Measurements from ENCODE around the gene ATXN10.

Gene ATXN10

GRCh38 chr22:45731798-45732495, 60.3 kb downstream of the ATXN10 start:
- Histone ChIP-seq H3K4me3 (ENCODE audit: low read length) (no peak overlapping the region), H3K27ac (ENCODE audit: low read length) (no peak overlapping the region), H3K4me1 (ENCODE audit: control insufficient read depth, insufficient read depth, low read length) (no peaks in the 10 kb centered on the region), H3K27me3 (ENCODE audit: control insufficient read depth, insufficient read depth, low read length) (no peaks in the 10 kb centered on the region), H3K36me3 (ENCODE audit: control insufficient read depth, insufficient read depth, low read length) (no peaks in the 10 kb centered on the region; the same call in 1 of the 2 replicates), H3K9me3 (ENCODE audit: control insufficient read depth, insufficient read depth, low read length) (no peaks in the 10 kb centered on the region; the same call in 1 of the 2 replicates)
- WGBS (ENCODE audit: insufficient coverage, insufficient read length): no CpG with 5 or more reads among the region's 7 CpGs
- no peak for DNase-seq (ENCODE audit: low read depth, low spot score)

GRCh38 chr22:45735273-45735672, 63.6 kb downstream of the ATXN10 start:
- Histone ChIP-seq H3K27ac (ENCODE audit: low read length) (no peak overlapping the region), H3K27me3 (ENCODE audit: control insufficient read depth, insufficient read depth, low read length) (no peaks in the 10 kb centered on the region), H3K4me1 (ENCODE audit: control insufficient read depth, insufficient read depth, low read length) (no peaks in the 10 kb centered on the region), H3K36me3 (ENCODE audit: control insufficient read depth, insufficient read depth, low read length) (peaks cover 1% of the 10 kb centered on the region; the same call in 1 of the 2 replicates), H3K4me3 (ENCODE audit: low read length) (no peak overlapping the region), H3K9me3 (ENCODE audit: control insufficient read depth, insufficient read depth, low read length) (no peaks in the 10 kb centered on the region; the same call in 1 of the 2 replicates)
- no CpG with 5 or more reads among the region's 3 CpGs for WGBS (ENCODE audit: insufficient coverage, insufficient read length)
- DNase-seq (ENCODE audit: low read depth, low spot score): no peak

GRCh38 chr22:45738206-45738605, 66.6 kb downstream of the ATXN10 start:
- Histone ChIP-seq H3K4me3 (ENCODE audit: low read length) (no peak overlapping the region), H3K4me1 (ENCODE audit: control insufficient read depth, insufficient read depth, low read length) (no peaks in the 10 kb centered on the region), H3K9me3 (ENCODE audit: control insufficient read depth, insufficient read depth, low read length) (no peaks in the 10 kb centered on the region), H3K27ac (ENCODE audit: low read length) (no peak overlapping the region), H3K36me3 (ENCODE audit: control insufficient read depth, insufficient read depth, low read length) (peaks cover 2% of the 10 kb centered on the region; the same call in 1 of the 2 replicates), H3K27me3 (ENCODE audit: control insufficient read depth, insufficient read depth, low read length) (no peaks in the 10 kb centered on the region)
- no peak for DNase-seq (ENCODE audit: low read depth, low spot score)
- no CpG with 5 or more reads among the region's 1 CpG for WGBS (ENCODE audit: insufficient coverage, insufficient read length)

GRCh38 chr22:45740236-45740635, 68.6 kb downstream of the ATXN10 start:
- no peak overlapping the region for H3K27ac ChIP-seq (ENCODE audit: low read length)
- no peaks in the 10 kb centered on the region for H3K4me1 ChIP-seq (ENCODE audit: control insufficient read depth, insufficient read depth, low read length)
- H3K9me3 ChIP-seq (ENCODE audit: control insufficient read depth, insufficient read depth, low read length): no peaks in the 10 kb centered on the region
- WGBS (ENCODE audit: insufficient coverage, insufficient read length): no CpG with 5 or more reads among the region's 3 CpGs
- H3K4me3 ChIP-seq (ENCODE audit: low read length): no peak overlapping the region
- H3K36me3 ChIP-seq (ENCODE audit: control insufficient read depth, insufficient read depth, low read length): peaks cover 2% of the 10 kb centered on the region; the same call in 1 of the 2 replicates
- no peaks in the 10 kb centered on the region for H3K27me3 ChIP-seq (ENCODE audit: control insufficient read depth, insufficient read depth, low read length)
- DNase-seq (ENCODE audit: low read depth, low spot score): no peak

GRCh38 chr22:45742866-45743450, 71.3 kb downstream of the ATXN10 start:
- WGBS (ENCODE audit: insufficient coverage, insufficient read length): no CpG with 5 or more reads among the region's 8 CpGs
- H3K4me1 ChIP-seq (ENCODE audit: control insufficient read depth, insufficient read depth, low read length): no peaks in the 10 kb centered on the region

GRCh38 chr22:45743687-45744086, 72.1 kb downstream of the ATXN10 start:
- H3K4me1 ChIP-seq (ENCODE audit: control insufficient read depth, insufficient read depth, low read length): no peaks in the 10 kb centered on the region
- DNase-seq (ENCODE audit: low read depth, low spot score): no peak
- peaks cover 2% of the 10 kb centered on the region; the same call in 1 of the 2 replicates for H3K36me3 ChIP-seq (ENCODE audit: control insufficient read depth, insufficient read depth, low read length)
- WGBS (ENCODE audit: insufficient coverage, insufficient read length): no CpG with 5 or more reads among the region's 1 CpG
- H3K27me3 ChIP-seq (ENCODE audit: control insufficient read depth, insufficient read depth, low read length): no peaks in the 10 kb centered on the region
- no peak overlapping the region for H3K4me3 ChIP-seq (ENCODE audit: low read length)
- H3K9me3 ChIP-seq (ENCODE audit: control insufficient read depth, insufficient read depth, low read length): no peaks in the 10 kb centered on the region
- no peak overlapping the region for H3K27ac ChIP-seq (ENCODE audit: low read length)

More at GRCh38 chr22:45742866-45743450, 71.3 kb downstream of the ATXN10 start:
- DNase-seq (ENCODE audit: low read depth, low spot score): no peak
- Histone ChIP-seq H3K9me3 (ENCODE audit: control insufficient read depth, insufficient read depth, low read length) (no peaks in the 10 kb centered on the region), H3K36me3 (ENCODE audit: control insufficient read depth, insufficient read depth, low read length) (peaks cover 2% of the 10 kb centered on the region; the same call in 1 of the 2 replicates), H3K27me3 (ENCODE audit: control insufficient read depth, insufficient read depth, low read length) (no peaks in the 10 kb centered on the region), H3K4me3 (ENCODE audit: low read length) (no peak overlapping the region), H3K27ac (ENCODE audit: low read length) (no peak overlapping the region)

GRCh38 chr22:45744442-45744841, 72.8 kb downstream of the ATXN10 start:
- Histone ChIP-seq H3K27ac (ENCODE audit: low read length) (no peak overlapping the region), H3K36me3 (ENCODE audit: control insufficient read depth, insufficient read depth, low read length) (peaks cover 4% of the 10 kb centered on the region; the same call in 1 of the 2 replicates), H3K4me1 (ENCODE audit: control insufficient read depth, insufficient read depth, low read length) (no peaks in the 10 kb centered on the region), H3K4me3 (ENCODE audit: low read length) (no peak overlapping the region), H3K9me3 (ENCODE audit: control insufficient read depth, insufficient read depth, low read length) (no peaks in the 10 kb centered on the region), H3K27me3 (ENCODE audit: control insufficient read depth, insufficient read depth, low read length) (no peaks in the 10 kb centered on the region)
- WGBS (ENCODE audit: insufficient coverage, insufficient read length): no CpG with 5 or more reads among the region's 5 CpGs
- DNase-seq (ENCODE audit: low read depth, low spot score): no peak

- no peaks in the 10 kb centered on the region for H3K27me3 ChIP-seq (ENCODE audit: control insufficient read depth, insufficient read depth, low read length)
- no peak overlapping the region for H3K27ac ChIP-seq (ENCODE audit: low read length)
- no peaks in the 10 kb centered on the region for H3K9me3 ChIP-seq (ENCODE audit: control insufficient read depth, insufficient read depth, low read length)
- no peaks in the 10 kb centered on the region for H3K4me1 ChIP-seq (ENCODE audit: control insufficient read depth, insufficient read depth, low read length)
- no peak overlapping the region for H3K4me3 ChIP-seq (ENCODE audit: low read length)
- DNase-seq (ENCODE audit: low read depth, low spot score): no peak
- no CpG with 5 or more reads among the region's 3 CpGs for WGBS (ENCODE audit: insufficient coverage, insufficient read length)
- peaks cover 2% of the 10 kb centered on the region; the same call in 1 of the 2 replicates for H3K36me3 ChIP-seq (ENCODE audit: control insufficient read depth, insufficient read depth, low read length)
Observed at GRCh38 chr22:45750626-45751025, 79.0 kb downstream of the ATXN10 start.

- Histone ChIP-seq H3K27ac (ENCODE audit: low read length) (no peak overlapping the region), H3K36me3 (ENCODE audit: control insufficient read depth, insufficient read depth, low read length) (peaks cover 2% of the 10 kb centered on the region; the same call in 1 of the 2 replicates), H3K4me3 (ENCODE audit: low read length) (no peak overlapping the region), H3K27me3 (ENCODE audit: control insufficient read depth, insufficient read depth, low read length) (no peaks in the 10 kb centered on the region), H3K9me3 (ENCODE audit: control insufficient read depth, insufficient read depth, low read length) (no peaks in the 10 kb centered on the region), H3K4me1 (ENCODE audit: control insufficient read depth, insufficient read depth, low read length) (peaks cover 2% of the 10 kb centered on the region; the same call in 1 of the 2 replicates)
- no CpG with 5 or more reads among the region's 2 CpGs for WGBS (ENCODE audit: insufficient coverage, insufficient read length)
- no peak for DNase-seq (ENCODE audit: low read depth, low spot score)
Observed at GRCh38 chr22:45752036-45752435, 80.4 kb downstream of the ATXN10 start.

- Histone ChIP-seq H3K36me3 (ENCODE audit: control insufficient read depth, insufficient read depth, low read length) (0 out of 2 replicates have a peak, but pooled peaks cover 3% of the 10 kb centered on the region), H3K4me3 (ENCODE audit: low read length) (no peak overlapping the region), H3K27ac (ENCODE audit: low read length) (no peak overlapping the region), H3K4me1 (ENCODE audit: control insufficient read depth, insufficient read depth, low read length) (peaks cover 2% of the 10 kb centered on the region; the same call in 1 of the 2 replicates), H3K9me3 (ENCODE audit: control insufficient read depth, insufficient read depth, low read length) (no peaks in the 10 kb centered on the region), H3K27me3 (ENCODE audit: control insufficient read depth, insufficient read depth, low read length) (no peaks in the 10 kb centered on the region)
- WGBS (ENCODE audit: insufficient coverage, insufficient read length): no CpG with 5 or more reads among the region's 3 CpGs
- no peak for DNase-seq (ENCODE audit: low read depth, low spot score)
Observed at GRCh38 chr22:45754822-45755221, 83.2 kb downstream of the ATXN10 start.
